H54 (cell line): Measurements from ENCODE around the gene DKK2.

Experiments used
- DNase-seq: peaks from one replicate; pipeline ENCODE4 v3.0.0; 2011; ENCODE audit warnings: low spot score, mixed read lengths; ENCODE audit not compliant: insufficient read length
- FAIRE-seq: peaks from 3 replicates; lab custom pipeline; 2011; peaks lifted over from hg19 to GRCh38; lab: Jason Lieb, UNC
- POLR2A ChIP-seq: IDR thresholded peaks from 2 replicates; pipeline ENCODE4 v1.6.1; 2011; ENCODE audit warnings: low read depth, mild to moderate bottlenecking, low read length

DKK2 gene

GRCh38 chr4:107035819-107036583 is at the start of gene DKK2:
Gene DKK2 (minus strand): TSS chr4:107036313. CDS start chr4:107035591, 722 bp downstream.
- no peak for TF ChIP-seq POLR2A
- no peak for DNase-seq
- no peak for FAIRE-seq

- FAIRE-seq = no peak
- DNase-seq = no peak
- TF ChIP-seq POLR2A = no peak
Measured at GRCh38 chr4:107077192-107077591, 41.1 kb upstream of the DKK2 start.

GRCh38 chr4:107072836-107073736 is 37.0 kb upstream of the DKK2 start:
- TF ChIP-seq POLR2A = no peak
- FAIRE-seq (no peak), DNase-seq (no peak)

GRCh38 chr4:107071108-107071507 is 35.0 kb upstream of the DKK2 start:
- DNase-seq (no peak), FAIRE-seq (no peak)
- TF ChIP-seq POLR2A = no peak

- no peak for TF ChIP-seq POLR2A
- FAIRE-seq (no peak), DNase-seq (no peak)
Measured at GRCh38 chr4:107069049-107069448, 32.9 kb upstream of the DKK2 start.

- FAIRE-seq = no peak
- DNase-seq = no peak
- no peak for TF ChIP-seq POLR2A
Measured at GRCh38 chr4:107068116-107068515, 32.0 kb upstream of the DKK2 start.

GRCh38 chr4:107066621-107067020 is 30.5 kb upstream of the DKK2 start:
- TF ChIP-seq POLR2A = no peak
- no peak for DNase-seq
- FAIRE-seq = no peak

- TF ChIP-seq POLR2A = no peak
- no peak for FAIRE-seq
Measured at GRCh38 chr4:107065201-107065600, 29.1 kb upstream of the DKK2 start.

GRCh38 chr4:107060388-107060787 is 24.3 kb upstream of the DKK2 start:
- FAIRE-seq = no peak
- TF ChIP-seq POLR2A = no peak
- no peak for DNase-seq

More at GRCh38 chr4:107065201-107065600, 29.1 kb upstream of the DKK2 start:
- no peak for DNase-seq

GRCh38 chr4:107058828-107059227 is 22.7 kb upstream of the DKK2 start:
- TF ChIP-seq POLR2A = no peak
- FAIRE-seq (peak; percentile 33), DNase-seq (no peak)

- FAIRE-seq = no peak
- DNase-seq = no peak
- no peak for TF ChIP-seq POLR2A
Measured at GRCh38 chr4:107050525-107051135, 14.5 kb upstream of the DKK2 start.

- FAIRE-seq (no peak), DNase-seq (no peak)
- no peak for TF ChIP-seq POLR2A
Measured at GRCh38 chr4:107046261-107046660, 10.1 kb upstream of the DKK2 start.

- no peak for DNase-seq
- no peak for TF ChIP-seq POLR2A
- FAIRE-seq = no peak
Measured at GRCh38 chr4:107044170-107044569, 8.1 kb upstream of the DKK2 start.

GRCh38 chr4:107037199-107037584 is 1.1 kb upstream of the DKK2 start:
- FAIRE-seq (no peak), DNase-seq (no peak)
- no peak for TF ChIP-seq POLR2A
